Measurements from ENCODE around the gene TDRD5. TPM values are rescaled to one million over a fixed set of nuclear protein-coding genes. Genes with fewer than 3 reads are reported as not detected.
"Not testable (repeated sequence)": the region's sequence is repeated elsewhere in the genome, so short reads cannot be mapped to it uniquely, and the experiment has no call there.

Gene TDRD5
- polyA plus RNA-seq, 2 of the 4 experiments (the other 2 are of a cell fraction) = 0.26 to 0.37 TPM

GRCh38 chr1:179637211-179637860, 45.7 kb downstream of the TDRD5 start (continued):
- no peak for TF ChIP-seq CBX2 (IDR thresholded peaks at IDR 0.05; ENCODE audit: borderline replicate concordance, low read depth)

- ATAC-seq = no peak
- no peak for DNase-seq (ENCODE audit: low read depth in 1 of 2, low spot score in 1 of 2)
- Histone ChIP-seq H3K4me1 (no peaks in the 10 kb centered on the region), H3K27ac (no peak overlapping the region), H3K4me2 (no peak overlapping the region), H3K9me3 (no peaks in the 10 kb centered on the region; the same call in 2 of the 3 replicates), H3K4me3 (no peak overlapping the region)
- FAIRE-seq = no peak
- CTCF ChIA-PET = no interaction called here
- POLR2A ChIA-PET = no interaction called here
- TF ChIP-seq HES2 (IDR thresholded peaks at IDR 0.05) (no peak), FOXS1 (CRISPR knock-in tag; IDR thresholded peaks at IDR 0.05) (no peak)
Observed at GRCh38 chr1:179661018-179661417, 69.4 kb downstream of the TDRD5 start.

GRCh38 chr1:179663810-179664209, 72.2 kb downstream of the TDRD5 start:
- Histone ChIP-seq H3K4me2 (no peak overlapping the region), H3K9me3 (no peaks in the 10 kb centered on the region), H3K27ac (no peak overlapping the region), H3K4me1 (no peaks in the 10 kb centered on the region), H3K4me3 (no peak overlapping the region)
- WGBS (ENCODE audit: missing lambda C conversion rate) = 31% methylated on average over 3 of the region's 3 CpGs
- ChIA-PET CTCF (no interaction called here), POLR2A (no interaction called here)
- FAIRE-seq = no peak
- DNase-seq (ENCODE audit: low read depth in 1 of 2, low spot score in 1 of 2) = no peak
- no peak for ATAC-seq
- no peak for TF ChIP-seq E2F6 (IDR thresholded peaks at IDR 0.05; ENCODE audit: borderline replicate concordance, low read depth)
- TF ChIP-seq PHF8 (IDR thresholded peaks at IDR 0.05; ENCODE audit: borderline replicate concordance, low read depth) = no peak
- no peak for TF ChIP-seq NR3C1 (IDR thresholded peaks at IDR 0.05)
- no peak for TF ChIP-seq RNF2 (IDR thresholded peaks at IDR 0.05; ENCODE audit: borderline replicate concordance, low read depth)
- no peak for TF ChIP-seq SREBF2 (IDR thresholded peaks at IDR 0.05)
- no peak for TF ChIP-seq CEBPB (IDR thresholded peaks at IDR 0.05)
- TF ChIP-seq GATA3 (IDR thresholded peaks at IDR 0.05; ENCODE audit: borderline replicate concordance) = no peak
- TF ChIP-seq BCL3 (IDR thresholded peaks at IDR 0.05) = no peak
- no peak for TF ChIP-seq FOSL2 (IDR thresholded peaks at IDR 0.05)
- no peak for TF ChIP-seq FOSL2 (CRISPR knock-in tag; IDR thresholded peaks at IDR 0.05)
- no peak for TF ChIP-seq ZNF302 (CRISPR knock-in tag; IDR thresholded peaks at IDR 0.05)
- no peak for TF ChIP-seq HOXB5 (CRISPR knock-in tag; IDR thresholded peaks at IDR 0.05)

GRCh38 chr1:179677882-179678281, 86.2 kb downstream of the TDRD5 start:
- Histone ChIP-seq H3K4me3 (no peak overlapping the region), H3K27ac (no peak overlapping the region), H3K4me1 (no peaks in the 10 kb centered on the region), H3K4me2 (no peak overlapping the region), H3K9me3 (no peaks in the 10 kb centered on the region; the same call in 2 of the 3 replicates)
- ChIA-PET CTCF (interaction anchor here (1.4 kb wide), 1 partner anchor 10 kb away, joined by 4 read pairs; no protein-coding TSS in a partner anchor), POLR2A (no interaction called here)
- FAIRE-seq (no peak), DNase-seq (ENCODE audit: low read depth in 1 of 2, low spot score in 1 of 2) (no peak), ATAC-seq (no peak)
- 46% methylated on average over 6 of the region's 6 CpGs for WGBS (ENCODE audit: missing lambda C conversion rate)
- no peak for TF ChIP-seq ZSCAN20 (CRISPR knock-in tag; IDR thresholded peaks at IDR 0.05)
- no peak for TF ChIP-seq FOSL2 (IDR thresholded peaks at IDR 0.05)
- no peak for TF ChIP-seq FOSL2 (CRISPR knock-in tag; IDR thresholded peaks at IDR 0.05)
- TF ChIP-seq HOXA7 (CRISPR knock-in tag; IDR thresholded peaks at IDR 0.05) = no peak
- TF ChIP-seq JUN (IDR thresholded peaks at IDR 0.05) = no peak
- no peak for TF ChIP-seq CTCF (IDR thresholded peaks at IDR 0.05)
- no peak for TF ChIP-seq FOSB (CRISPR knock-in tag; IDR thresholded peaks at IDR 0.05)
- no peak for TF ChIP-seq CHD2 (IDR thresholded peaks at IDR 0.05; ENCODE audit: low read length, partially characterized antibody)
- TF ChIP-seq EHMT2 (IDR thresholded peaks at IDR 0.05; ENCODE audit: low read depth) = no peak
- TF ChIP-seq RNF2 (IDR thresholded peaks at IDR 0.05; ENCODE audit: borderline replicate concordance, low read depth) = no peak

GRCh38 chr1:179694530-179694929, 102.9 kb downstream of the TDRD5 start:
- DNase-seq (ENCODE audit: low read depth in 1 of 2, low spot score in 1 of 2); POLR2A ChIA-PET; H3K4me3 ChIP-seq; H3K27ac ChIP-seq; H3K9me3 ChIP-seq; H3K4me1 ChIP-seq; FAIRE-seq; ATAC-seq; H3K4me2 ChIP-seq: not testable (repeated sequence)
- CTCF ChIA-PET = interaction anchor here (0.8 to 21.7 kb wide), 5 partner anchors 9 to 788 kb away, joined by 3 to 644 read pairs (median 5); no protein-coding TSS in a partner anchor
- whole genome bisulfite sequencing (ENCODE audit: missing lambda C conversion rate) = 13% methylated on average over 6 of the region's 6 CpGs

All from A549 (cell line).